NB4 (cell line): Measurements from ENCODE around the gene PIP5K1C.

Experiments
- DNase-seq: peaks from one replicate; pipeline ENCODE4 v3.0.0; 2010; ENCODE audit warnings: low read depth
- H3K4me3 ChIP-seq: one replicate; pipeline ENCODE4 v1.5.1; 2011; ENCODE audit warnings: mild to moderate bottlenecking, low read depth, low read length, moderate library complexity
- CTCF ChIP-seq: IDR thresholded peaks from one replicate; pipeline ENCODE4 v1.5.1; 2012; ENCODE audit warnings: low read depth, low read length
- MAX ChIP-seq: IDR thresholded peaks from 2 replicates; pipeline ENCODE4 v1.6.1; 2011; ENCODE audit warnings: low read depth, low read length
- MYC ChIP-seq: IDR thresholded peaks from 2 replicates; pipeline ENCODE4 v1.6.1; 2011; ENCODE audit warnings: low read depth, low read length
- POLR2A ChIP-seq: IDR thresholded peaks from 2 replicates; pipeline ENCODE4 v1.6.1; 2011; ENCODE audit warnings: mild to moderate bottlenecking; ENCODE audit not compliant: insufficient read length; ENCODE audit errors: extremely low read depth

Gene PIP5K1C

GRCh38 chr19:3693025-3693925, 7.0 kb downstream of the PIP5K1C start:
- TF ChIP-seq CTCF = no peak
- no peak for TF ChIP-seq MAX
- TF ChIP-seq MYC = no peak
- no peak for TF ChIP-seq POLR2A
- no peak for DNase-seq
- H3K4me3 ChIP-seq = no peak overlapping the region

- no peak overlapping the region for H3K4me3 ChIP-seq
- DNase-seq = no peak
- peak; percentile 43 for TF ChIP-seq CTCF
- no peak for TF ChIP-seq POLR2A
- TF ChIP-seq MAX = no peak
- TF ChIP-seq MYC = no peak
These were observed 7.9 kb downstream of the PIP5K1C start for GRCh38 chr19:3692141-3693024.

GRCh38 chr19:3691726-3692125, 8.5 kb downstream of the PIP5K1C start:
- TF ChIP-seq POLR2A (no peak), CTCF (no peak), MAX (no peak), MYC (no peak)
- DNase-seq = no peak

GRCh38 chr19:3691372-3691716, 8.9 kb downstream of the PIP5K1C start:
- no peak for DNase-seq
- TF ChIP-seq POLR2A = no peak
- no peak for TF ChIP-seq CTCF
- no peak for TF ChIP-seq MAX
- TF ChIP-seq MYC = no peak
- H3K4me3 ChIP-seq = no peak overlapping the region

More at GRCh38 chr19:3691726-3692125, 8.5 kb downstream of the PIP5K1C start:
- no peak overlapping the region for H3K4me3 ChIP-seq

- DNase-seq = no peak
- no peak overlapping the region for H3K4me3 ChIP-seq
These were observed 9.5 kb downstream of the PIP5K1C start for GRCh38 chr19:3690551-3691371.

More at GRCh38 chr19:3690551-3691371, 9.5 kb downstream of the PIP5K1C start:
- TF ChIP-seq POLR2A (no peak), CTCF (no peak), MYC (no peak), MAX (no peak)
